SK-N-MC (cell line): ENCODE measurements around the gene MYCBP2.

Source experiments
- EZH2 ChIP-seq: fragments of 200-600 bp; sonication (generic); IDR thresholded peaks from one replicate; pipeline ENCODE4 v1.6.1; 2017; ENCODE audit warnings: antibody characterized with exemption
- FOXP2 ChIP-seq: optimal IDR thresholded peaks from 2 replicates; pipeline ENCODE3; 2011; ENCODE audit warnings: mild to moderate bottlenecking, moderate library complexity; ENCODE audit not compliant: insufficient read depth; ENCODE audit errors: extremely low read length, control extremely low read depth
- POLR2AphosphoS5 ChIP-seq: IDR thresholded peaks from 2 replicates; pipeline ENCODE4 v1.6.1; 2012; ENCODE audit warnings: mild to moderate bottlenecking, low read depth, low read length, borderline replicate concordance

GRCh38 chr13:77061362-77061761 is 265.5 kb downstream of the MYCBP2 start:
- no peak for TF ChIP-seq EZH2
- no peak for TF ChIP-seq POLR2AphosphoS5
- no peak for TF ChIP-seq FOXP2
